ENCODE measurements around the gene RBM43. TPM values are rescaled to one million over a fixed set of nuclear protein-coding genes. Genes with fewer than 3 reads are reported as not detected.

The RBM43 gene
- polyA plus RNA-seq, 1 of the 3 experiments (the other 2 are of a cell fraction): 2.0 TPM

DNA sequence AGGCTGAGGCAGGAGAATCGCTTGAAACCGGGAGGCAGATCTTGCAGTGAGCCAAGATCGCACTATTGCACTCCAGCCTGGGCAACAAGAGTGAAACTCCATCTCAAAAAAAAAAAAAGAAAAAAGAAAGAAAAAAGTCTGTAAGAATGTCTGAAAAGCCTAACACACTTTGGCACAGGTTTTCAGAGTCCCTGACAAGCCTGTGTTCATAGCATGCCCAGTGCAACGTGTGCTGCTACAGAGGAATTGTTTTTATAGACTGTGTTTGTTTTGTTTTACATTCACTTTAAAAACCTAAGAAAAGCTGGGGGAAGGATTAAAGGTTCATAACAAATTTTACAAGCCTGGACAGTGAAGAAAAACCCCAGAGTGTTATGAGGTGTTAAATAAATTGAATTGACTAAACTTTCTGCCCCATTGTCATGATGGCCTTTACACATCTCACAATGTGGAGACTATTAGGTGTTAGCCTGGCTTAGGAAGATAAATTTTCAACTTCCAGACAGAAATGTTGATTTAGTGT lies 55.2 kb downstream of the RBM43 start:
- no peaks in the 10 kb centered on the region for H3K9me3 ChIP-seq
- peaks cover 0 to 11% of the 10 kb centered on the region in 2 experiments; a peak in 2 of 4 replicates for H3K4me1 ChIP-seq (ENCODE audit: control insufficient read depth in 1 of 2, insufficient read depth in 2 of 2, low read depth in 1 of 2, low read length in 1 of 2)
- no peak overlapping the region for H2AFZ ChIP-seq (ENCODE audit: low read depth)
- H3F3A ChIP-seq (replicated peaks; ENCODE audit: insufficient read depth): no peaks in the 10 kb centered on the region
- no peak overlapping the region for H3K4me3 ChIP-seq (ENCODE audit: low read depth in 2 of 2, low read length in 1 of 2)
- peak overlapping the region in 1 of 2 experiments; percentile 94; a peak in 2 of 4 replicates for H3K27ac ChIP-seq (ENCODE audit: low read depth in 2 of 2, low read length in 1 of 2)
- ChIA-PET CTCF (interaction anchor here (1.0 kb wide), 1 partner anchor 32 kb away, joined by 3 read pairs; no protein-coding TSS in a partner anchor), POLR2A (no interaction called here)
- whole genome bisulfite sequencing (ENCODE audit: low lambda C conversion rate): 89% methylated on average over 4 of the region's 4 CpGs
- H3K9me2 ChIP-seq: no peaks in the 10 kb centered on the region
- DNase-seq: no peak
- TF ChIP-seq TCF12 (IDR thresholded peaks at IDR 0.05) (no peak), JUND (IDR thresholded peaks at IDR 0.05) (no peak), RXRA (IDR thresholded peaks at IDR 0.05; ENCODE audit: borderline replicate concordance, low read depth) (no peak), MXI1 (IDR thresholded peaks at IDR 0.05; ENCODE audit: low read depth, low read length) (no peak), TAF1 (IDR thresholded peaks at IDR 0.05; ENCODE audit: borderline replicate concordance, low read depth, low read length) (no peak), NFIC (IDR thresholded peaks at IDR 0.05; ENCODE audit: borderline replicate concordance) (no peak), FOSL2 (IDR thresholded peaks at IDR 0.05; ENCODE audit: borderline replicate concordance, low read depth) (no peak), EZH2phosphoT487 (IDR thresholded peaks at IDR 0.05; ENCODE audit: borderline replicate concordance, low read depth) (no peak), TEAD4 (IDR thresholded peaks at IDR 0.05; ENCODE audit: borderline replicate concordance, insufficient read depth) (no peak), ELF1 (IDR thresholded peaks at IDR 0.05) (no peak), EP300 (IDR thresholded peaks at IDR 0.05; ENCODE audit: borderline replicate concordance in 1 of 2, low read depth in 1 of 2, low read length in 1 of 2) (no peak), GATA2 (CRISPR knock-in tag; IDR thresholded peaks at IDR 0.05) (no peak), SIN3A (IDR thresholded peaks at IDR 0.05; ENCODE audit: borderline replicate concordance, low read depth, low read length) (no peak), RFX5 (IDR thresholded peaks at IDR 0.05; ENCODE audit: low read length) (no peak), RAD21 (IDR thresholded peaks at IDR 0.05; ENCODE audit: low read length) (no peak)
- TF ChIP-seq, protein P1, sequence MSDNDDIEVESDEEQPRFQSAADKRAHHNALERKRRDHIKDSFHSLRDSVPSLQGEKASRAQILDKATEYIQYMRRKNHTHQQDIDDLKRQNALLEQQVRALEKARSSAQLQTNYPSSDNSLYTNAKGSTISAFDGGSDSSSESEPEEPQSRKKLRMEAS (IDR thresholded peaks at IDR 0.05; ENCODE audit: low read depth): no peak
- TF ChIP-seq, protein P2, sequence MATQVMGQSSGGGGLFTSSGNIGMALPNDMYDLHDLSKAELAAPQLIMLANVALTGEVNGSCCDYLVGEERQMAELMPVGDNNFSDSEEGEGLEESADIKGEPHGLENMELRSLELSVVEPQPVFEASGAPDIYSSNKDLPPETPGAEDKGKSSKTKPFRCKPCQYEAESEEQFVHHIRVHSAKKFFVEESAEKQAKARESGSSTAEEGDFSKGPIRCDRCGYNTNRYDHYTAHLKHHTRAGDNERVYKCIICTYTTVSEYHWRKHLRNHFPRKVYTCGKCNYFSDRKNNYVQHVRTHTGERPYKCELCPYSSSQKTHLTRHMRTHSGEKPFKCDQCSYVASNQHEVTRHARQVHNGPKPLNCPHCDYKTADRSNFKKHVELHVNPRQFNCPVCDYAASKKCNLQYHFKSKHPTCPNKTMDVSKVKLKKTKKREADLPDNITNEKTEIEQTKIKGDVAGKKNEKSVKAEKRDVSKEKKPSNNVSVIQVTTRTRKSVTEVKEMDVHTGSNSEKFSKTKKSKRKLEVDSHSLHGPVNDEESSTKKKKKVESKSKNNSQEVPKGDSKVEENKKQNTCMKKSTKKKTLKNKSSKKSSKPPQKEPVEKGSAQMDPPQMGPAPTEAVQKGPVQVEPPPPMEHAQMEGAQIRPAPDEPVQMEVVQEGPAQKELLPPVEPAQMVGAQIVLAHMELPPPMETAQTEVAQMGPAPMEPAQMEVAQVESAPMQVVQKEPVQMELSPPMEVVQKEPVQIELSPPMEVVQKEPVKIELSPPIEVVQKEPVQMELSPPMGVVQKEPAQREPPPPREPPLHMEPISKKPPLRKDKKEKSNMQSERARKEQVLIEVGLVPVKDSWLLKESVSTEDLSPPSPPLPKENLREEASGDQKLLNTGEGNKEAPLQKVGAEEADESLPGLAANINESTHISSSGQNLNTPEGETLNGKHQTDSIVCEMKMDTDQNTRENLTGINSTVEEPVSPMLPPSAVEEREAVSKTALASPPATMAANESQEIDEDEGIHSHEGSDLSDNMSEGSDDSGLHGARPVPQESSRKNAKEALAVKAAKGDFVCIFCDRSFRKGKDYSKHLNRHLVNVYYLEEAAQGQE (IDR thresholded peaks at IDR 0.05; ENCODE audit: low read depth, low read length): no peak
- TF ChIP-seq, protein P3, sequence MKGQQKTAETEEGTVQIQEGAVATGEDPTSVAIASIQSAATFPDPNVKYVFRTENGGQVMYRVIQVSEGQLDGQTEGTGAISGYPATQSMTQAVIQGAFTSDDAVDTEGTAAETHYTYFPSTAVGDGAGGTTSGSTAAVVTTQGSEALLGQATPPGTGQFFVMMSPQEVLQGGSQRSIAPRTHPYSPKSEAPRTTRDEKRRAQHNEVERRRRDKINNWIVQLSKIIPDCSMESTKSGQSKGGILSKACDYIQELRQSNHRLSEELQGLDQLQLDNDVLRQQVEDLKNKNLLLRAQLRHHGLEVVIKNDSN (IDR thresholded peaks at IDR 0.05; ENCODE audit: borderline replicate concordance, low read depth): no peak
- TF ChIP-seq, protein P4, sequence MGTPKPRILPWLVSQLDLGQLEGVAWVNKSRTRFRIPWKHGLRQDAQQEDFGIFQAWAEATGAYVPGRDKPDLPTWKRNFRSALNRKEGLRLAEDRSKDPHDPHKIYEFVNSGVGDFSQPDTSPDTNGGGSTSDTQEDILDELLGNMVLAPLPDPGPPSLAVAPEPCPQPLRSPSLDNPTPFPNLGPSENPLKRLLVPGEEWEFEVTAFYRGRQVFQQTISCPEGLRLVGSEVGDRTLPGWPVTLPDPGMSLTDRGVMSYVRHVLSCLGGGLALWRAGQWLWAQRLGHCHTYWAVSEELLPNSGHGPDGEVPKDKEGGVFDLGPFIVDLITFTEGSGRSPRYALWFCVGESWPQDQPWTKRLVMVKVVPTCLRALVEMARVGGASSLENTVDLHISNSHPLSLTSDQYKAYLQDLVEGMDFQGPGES (IDR thresholded peaks at IDR 0.05; ENCODE audit: low read depth, low read length): no peak
- TF ChIP-seq, protein P5, sequence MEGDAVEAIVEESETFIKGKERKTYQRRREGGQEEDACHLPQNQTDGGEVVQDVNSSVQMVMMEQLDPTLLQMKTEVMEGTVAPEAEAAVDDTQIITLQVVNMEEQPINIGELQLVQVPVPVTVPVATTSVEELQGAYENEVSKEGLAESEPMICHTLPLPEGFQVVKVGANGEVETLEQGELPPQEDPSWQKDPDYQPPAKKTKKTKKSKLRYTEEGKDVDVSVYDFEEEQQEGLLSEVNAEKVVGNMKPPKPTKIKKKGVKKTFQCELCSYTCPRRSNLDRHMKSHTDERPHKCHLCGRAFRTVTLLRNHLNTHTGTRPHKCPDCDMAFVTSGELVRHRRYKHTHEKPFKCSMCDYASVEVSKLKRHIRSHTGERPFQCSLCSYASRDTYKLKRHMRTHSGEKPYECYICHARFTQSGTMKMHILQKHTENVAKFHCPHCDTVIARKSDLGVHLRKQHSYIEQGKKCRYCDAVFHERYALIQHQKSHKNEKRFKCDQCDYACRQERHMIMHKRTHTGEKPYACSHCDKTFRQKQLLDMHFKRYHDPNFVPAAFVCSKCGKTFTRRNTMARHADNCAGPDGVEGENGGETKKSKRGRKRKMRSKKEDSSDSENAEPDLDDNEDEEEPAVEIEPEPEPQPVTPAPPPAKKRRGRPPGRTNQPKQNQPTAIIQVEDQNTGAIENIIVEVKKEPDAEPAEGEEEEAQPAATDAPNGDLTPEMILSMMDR (IDR thresholded peaks at IDR 0.05): no peak
- H3K27me3 ChIP-seq (ENCODE audit: insufficient read depth): no peaks in the 10 kb centered on the region
- no peaks in the 10 kb centered on the region for H3K36me3 ChIP-seq (replicated peaks in 1 of 2; ENCODE audit: control insufficient read depth in 1 of 2, insufficient read depth in 2 of 2, low read length in 1 of 2)
- no peak overlapping the region for H3K9ac ChIP-seq
- H3K79me2 ChIP-seq (ENCODE audit: insufficient read depth): no peaks in the 10 kb centered on the region
- no peaks in the 10 kb centered on the region for H4K20me1 ChIP-seq (ENCODE audit: insufficient read depth)
- no peak overlapping the region for H3K4me2 ChIP-seq
